Brain pericyte (primary cell): Measurements from ENCODE around the gene AGRN.
"Not testable (repeated sequence)": the region's sequence is repeated elsewhere in the genome, so short reads cannot be mapped to it uniquely, and the experiment has no call there.

Source experiments
- DNase-seq: peaks from one replicate; pipeline ENCODE4 v3.0.0-alpha.2; 2012; ENCODE audit warnings: low read depth, low spot score

AGRN gene

DNA sequence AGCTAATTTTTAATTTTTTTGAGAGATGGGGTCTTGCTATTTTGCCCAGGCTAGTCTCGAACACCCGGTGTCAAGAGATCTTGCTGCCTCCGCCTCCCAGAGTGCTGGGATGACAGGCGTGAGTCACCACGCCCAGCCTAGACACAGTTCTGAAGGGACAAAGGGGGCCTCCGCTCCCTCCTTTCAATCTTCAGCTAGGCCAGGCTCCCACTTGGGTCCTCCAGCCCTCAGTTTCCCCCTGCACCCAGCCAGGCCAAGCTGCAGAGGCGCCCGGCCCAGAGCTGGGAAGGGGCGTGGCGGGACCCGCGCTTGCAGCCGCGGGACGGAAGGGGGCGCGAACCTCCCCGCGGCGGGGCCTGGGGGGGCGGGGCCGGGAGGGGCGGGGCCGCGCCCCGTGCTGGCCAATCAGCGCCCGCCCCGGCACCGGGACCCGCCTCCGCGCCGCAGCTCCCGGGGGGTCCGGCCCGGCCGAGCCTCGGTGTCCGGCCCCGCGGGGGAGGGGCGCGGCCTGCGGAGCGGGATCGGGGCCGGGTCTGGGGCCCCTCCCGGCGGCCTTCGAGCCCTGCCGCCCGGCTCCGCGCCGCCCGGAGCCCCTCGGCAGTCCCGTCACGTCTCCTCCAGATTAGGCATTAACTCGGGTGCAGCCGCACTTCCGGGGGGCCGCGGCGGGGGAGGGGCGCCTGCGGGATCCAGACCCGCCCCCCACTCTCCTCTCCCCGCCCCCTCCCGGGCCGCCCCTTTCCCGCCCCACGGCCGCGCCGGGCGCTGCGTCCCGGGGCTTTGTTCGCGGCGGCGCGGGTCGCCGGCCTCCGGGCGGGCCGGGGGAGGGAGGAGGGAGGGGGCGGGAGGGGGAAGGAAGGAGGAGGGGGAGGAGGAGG, 559 bp upstream of the AGRN start:
- DNase-seq, result no peak

DNA sequence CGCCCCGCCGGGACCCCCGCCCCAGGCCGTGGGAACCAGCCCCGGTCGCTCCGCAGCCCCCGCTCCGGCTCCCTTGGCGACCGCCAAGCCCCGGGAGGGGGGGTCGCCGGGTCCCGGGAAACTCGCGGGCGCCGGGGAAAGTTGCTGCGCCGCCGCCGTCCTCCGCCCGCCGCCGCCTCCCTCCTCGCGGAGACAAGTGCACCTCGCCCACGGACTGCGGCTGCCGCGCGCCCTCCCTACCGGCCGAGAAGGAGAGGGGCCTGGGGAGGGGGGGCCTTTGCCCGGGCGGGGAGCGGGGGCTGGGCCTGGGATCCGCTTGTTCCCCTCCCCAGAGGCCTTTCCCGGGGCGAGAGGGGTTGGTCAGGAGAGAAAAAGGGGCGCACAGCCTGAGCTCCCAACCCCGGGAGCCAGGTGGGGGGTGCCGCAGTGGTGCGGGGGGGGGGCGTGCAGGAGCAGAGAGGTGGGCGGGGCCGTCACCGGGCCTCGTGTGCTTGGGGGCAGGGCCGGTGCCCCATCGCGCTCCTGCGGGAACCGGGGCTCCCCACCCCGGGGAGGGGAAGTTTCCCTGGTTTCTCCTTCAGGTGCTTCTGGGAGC, 592 bp downstream of the AGRN start:
- DNase-seq, result no peak

- no peak for DNase-seq
Measured at GRCh38 chr1:1021010-1021919, 1.3 kb downstream of the AGRN start.

GRCh38 chr1:1021920-1022259, 2.0 kb downstream of the AGRN start:
- DNase-seq, result no peak

GRCh38 chr1:1022302-1023009, 2.5 kb downstream of the AGRN start:
- DNase-seq, result no peak

DNA sequence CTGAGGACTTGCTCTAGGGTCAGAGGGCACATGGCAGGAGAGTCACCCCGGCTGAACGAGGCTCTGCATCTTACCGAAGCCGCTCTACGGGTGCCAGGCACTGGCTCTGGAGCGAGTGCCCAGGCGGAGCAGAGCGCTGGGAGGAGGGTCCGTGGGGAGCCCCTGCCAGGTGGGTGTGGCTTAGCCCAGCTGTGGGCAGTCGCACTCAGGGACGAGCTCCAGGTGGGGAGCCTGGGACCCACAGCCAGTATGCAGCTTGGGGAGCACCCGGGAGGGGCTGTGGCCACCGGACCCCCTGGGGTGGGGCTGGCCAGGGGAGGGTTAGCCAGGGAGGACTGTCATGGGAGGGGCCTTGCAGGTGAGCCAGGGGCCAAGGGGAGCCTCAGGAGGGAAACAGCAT, 3.8 kb downstream of the AGRN start:
- no peak for DNase-seq

GRCh38 chr1:1024149-1024770, 4.3 kb downstream of the AGRN start:
- no peak for DNase-seq

DNA sequence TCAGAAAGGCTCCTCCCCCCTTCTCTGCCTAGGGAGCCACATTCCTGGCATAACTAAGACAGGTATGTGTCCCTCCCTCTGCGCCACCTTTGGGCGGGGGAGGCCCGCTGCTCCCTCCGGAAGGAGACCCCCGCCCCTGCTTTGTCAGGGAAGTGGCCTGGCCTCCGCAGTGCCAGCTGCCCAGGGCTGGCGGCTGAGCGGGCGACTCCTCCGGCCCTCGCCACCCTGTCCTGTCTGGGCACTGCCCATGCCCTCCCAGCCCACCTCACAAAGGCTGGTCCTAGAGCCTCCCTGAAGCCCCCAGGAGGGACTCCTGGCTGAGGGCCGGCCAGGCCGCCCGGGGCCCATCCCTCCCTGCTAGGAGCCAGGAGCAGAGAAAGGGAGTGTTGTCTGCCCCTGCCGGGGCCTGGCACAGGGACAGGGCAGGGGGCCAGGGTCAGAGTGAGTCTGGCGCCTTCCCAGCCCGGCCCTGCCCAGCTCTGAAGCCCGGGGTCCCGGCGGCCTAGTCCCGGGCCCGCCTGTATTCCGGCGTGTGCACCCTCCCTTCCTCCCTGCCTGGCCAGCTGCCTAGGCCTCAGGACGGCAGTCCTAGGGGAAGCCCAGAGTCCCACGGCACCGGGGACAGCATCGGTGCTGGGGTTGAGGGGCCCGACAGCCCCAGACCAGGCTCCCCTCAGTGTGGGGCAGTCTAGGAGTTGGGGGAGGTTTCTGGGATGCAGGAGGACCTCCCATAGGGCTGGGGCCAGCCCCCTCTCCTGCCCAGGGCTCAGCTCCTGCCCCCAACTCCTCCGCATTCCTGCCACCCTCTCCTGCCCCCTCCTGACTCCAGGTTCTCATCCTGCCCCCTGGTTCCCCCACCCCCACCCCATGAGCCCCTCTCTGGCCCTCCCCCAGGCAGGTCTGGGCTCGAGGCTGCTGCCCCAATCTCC, 5.1 kb downstream of the AGRN start:
- DNase-seq, result no peak

GRCh38 chr1:1025730-1026129, 5.8 kb downstream of the AGRN start:
- no peak for DNase-seq

GRCh38 chr1:1026599-1027413, 6.9 kb downstream of the AGRN start:
- peak; percentile 60 for DNase-seq

DNA sequence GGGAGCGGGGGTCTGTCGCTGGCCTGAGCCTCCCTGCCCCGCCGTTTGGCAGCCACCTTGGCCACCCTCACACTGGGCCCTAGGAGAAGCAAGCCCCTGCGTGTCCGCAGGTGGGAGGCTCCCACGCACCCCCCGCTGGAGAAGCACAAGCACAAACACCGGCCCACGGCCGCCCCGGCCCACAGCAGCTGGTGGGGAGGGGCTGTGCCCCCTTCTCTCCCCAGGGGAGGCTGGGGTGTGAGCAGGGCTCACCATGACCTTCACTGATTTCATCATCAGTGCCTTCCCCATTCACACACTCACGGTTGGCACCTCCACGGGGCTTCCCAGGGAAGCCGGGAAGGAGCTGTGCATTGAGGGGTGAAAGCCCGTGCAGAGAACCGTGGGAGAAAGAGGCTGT, 7.9 kb downstream of the AGRN start:
- DNase-seq, result no peak

DNA sequence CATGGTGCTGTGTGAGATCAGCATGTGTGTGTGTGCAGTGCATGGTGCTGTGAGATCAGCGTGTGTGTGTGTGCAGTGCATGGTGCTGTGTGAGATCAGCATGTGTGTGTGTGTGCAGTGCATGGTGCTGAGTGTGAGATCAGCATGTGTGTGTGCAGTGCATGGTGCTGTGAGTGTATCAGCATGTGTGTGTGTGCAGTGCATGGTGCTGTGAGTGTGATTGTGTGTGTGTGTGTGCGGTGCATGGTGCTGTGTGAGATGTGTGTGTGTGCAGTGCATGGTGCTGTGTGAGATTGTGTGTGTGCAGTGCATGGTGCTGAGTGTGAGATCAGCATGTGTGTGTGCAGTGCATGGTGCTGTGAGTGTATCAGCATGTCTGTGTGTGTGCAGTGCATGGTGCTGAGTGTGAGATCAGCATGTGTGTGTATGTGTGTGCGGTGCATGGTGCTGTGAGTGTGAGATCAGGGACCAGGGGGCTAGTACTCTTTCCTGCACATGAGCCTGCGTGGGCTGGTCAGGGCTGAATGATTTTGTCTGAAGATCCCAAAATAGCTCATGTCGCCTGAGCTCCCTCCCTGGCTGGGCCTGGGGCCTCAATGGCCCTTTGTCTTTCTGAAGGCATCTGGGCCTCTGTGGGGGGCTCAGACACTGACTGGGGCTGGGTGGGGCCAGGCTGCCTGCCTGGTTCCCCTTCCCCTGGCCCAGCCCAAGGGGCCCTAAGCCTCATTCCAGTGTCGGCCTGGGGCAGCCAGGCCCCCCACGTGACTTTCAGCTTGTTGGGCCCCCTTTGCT, 11.1 kb downstream of the AGRN start:
- DNase-seq, result not testable (repeated sequence)

GRCh38 chr1:1031659-1032235, 11.8 kb downstream of the AGRN start:
- DNase-seq, result no peak

GRCh38 chr1:1032424-1032823, 12.5 kb downstream of the AGRN start:
- no peak for DNase-seq

DNA sequence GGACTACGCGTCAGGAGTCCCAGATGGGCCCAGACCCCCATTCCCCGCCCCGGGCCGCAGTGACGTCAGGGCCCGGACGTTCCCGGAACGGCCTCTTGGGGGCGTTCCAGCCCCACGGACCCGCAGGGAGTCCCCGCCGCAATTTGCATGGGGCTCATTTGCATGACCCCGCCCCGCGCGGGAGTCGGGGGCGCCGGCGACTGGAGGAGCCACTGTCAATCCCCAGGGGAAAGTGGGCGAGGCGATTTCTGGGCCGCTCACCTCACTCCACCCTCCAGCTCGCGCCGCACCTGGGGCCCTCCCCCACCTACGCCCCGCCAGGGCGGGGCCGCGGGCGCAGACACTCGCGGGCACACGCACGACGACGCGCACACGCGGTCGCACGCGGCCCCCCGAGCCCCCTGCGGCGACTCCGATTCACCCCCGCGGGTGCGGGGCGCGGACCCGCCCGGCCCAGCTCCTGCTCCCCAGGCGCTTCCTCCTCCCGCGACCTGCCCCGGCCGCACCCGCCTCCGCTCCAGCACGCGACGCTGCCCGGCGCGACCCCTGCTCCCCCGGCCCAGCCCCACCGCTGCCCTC, 13.2 kb downstream of the AGRN start:
- DNase-seq, result no peak

- DNase-seq, result no peak
Measured at GRCh38 chr1:1033731-1034438, 14.0 kb downstream of the AGRN start.

GRCh38 chr1:1034439-1034781, 14.5 kb downstream of the AGRN start:
- no peak for DNase-seq
